ENCODE measurements around the gene MLPH.
A peak's percentile ranks its signal among the peaks of the same experiment; 100 is the strongest.
"Not testable (repeated sequence)": the region's sequence is repeated elsewhere in the genome, so short reads cannot be mapped to it uniquely, and the experiment has no call there.

The MLPH gene

GRCh38 chr2:237456200-237456843 is 30.7 kb upstream of the MLPH start:
- DNase-seq (ENCODE audit: extremely low read depth in 1 of 2, low read depth in 1 of 2) = no peak

- no peak for DNase-seq (ENCODE audit: extremely low read depth in 1 of 2, low read depth in 1 of 2)
Measured at GRCh38 chr2:237457388-237457941, 29.6 kb upstream of the MLPH start.

DNA sequence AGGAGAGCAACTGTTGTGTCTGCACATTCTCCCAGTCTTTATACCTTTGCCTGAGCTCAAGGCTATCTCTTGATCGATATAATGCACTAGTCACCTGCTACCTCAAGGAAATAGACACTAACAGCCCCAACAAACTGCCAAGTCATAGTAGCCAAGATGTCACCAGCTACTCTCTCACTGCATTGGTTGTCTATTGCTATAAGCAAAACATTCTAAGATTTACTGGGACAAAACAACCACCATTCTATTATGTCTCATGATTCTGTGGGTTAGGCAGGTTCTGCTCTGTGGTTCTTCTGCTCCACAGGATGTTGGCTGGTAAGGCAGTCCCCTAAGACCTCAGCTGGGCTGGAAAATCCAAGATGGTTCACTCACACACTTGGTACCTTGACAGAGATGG is 28.5 kb upstream of the MLPH start:
- DNase-seq (ENCODE audit: extremely low read depth in 1 of 2, low read depth in 1 of 2) = no peak

- DNase-seq (ENCODE audit: extremely low read depth in 1 of 2, low read depth in 1 of 2) = no peak
Measured at GRCh38 chr2:237459226-237459625, 27.8 kb upstream of the MLPH start.

GRCh38 chr2:237459741-237460174 is 27.3 kb upstream of the MLPH start:
- no peak for DNase-seq (ENCODE audit: extremely low read depth in 1 of 2, low read depth in 1 of 2)

GRCh38 chr2:237464757-237465391 is 22.2 kb upstream of the MLPH start:
- DNase-seq (ENCODE audit: extremely low read depth in 1 of 2, low read depth in 1 of 2) = no peak

- DNase-seq (ENCODE audit: extremely low read depth in 1 of 2, low read depth in 1 of 2) = no peak
Measured at GRCh38 chr2:237465515-237466148, 21.4 kb upstream of the MLPH start.

DNA sequence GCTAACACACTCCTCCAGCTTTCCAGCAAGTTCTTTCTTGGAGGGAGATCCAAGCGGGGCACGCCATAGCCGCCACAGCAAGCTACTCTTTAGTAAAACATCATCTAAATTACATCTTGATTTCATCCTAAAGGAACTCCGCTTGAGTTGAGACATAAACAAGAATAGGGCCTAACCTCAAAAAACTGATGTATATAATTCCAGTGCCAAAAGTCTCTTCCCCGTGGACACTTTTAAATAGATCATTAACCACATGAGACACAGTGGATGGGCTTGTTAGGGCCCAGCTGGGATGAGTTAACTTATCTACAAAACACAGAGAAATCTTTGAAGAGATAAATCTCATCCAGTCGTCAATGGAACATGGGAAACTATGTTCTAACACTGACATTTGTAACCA is 20.8 kb upstream of the MLPH start:
- DNase-seq (ENCODE audit: extremely low read depth in 1 of 2, low read depth in 1 of 2) = no peak

- DNase-seq (ENCODE audit: extremely low read depth in 1 of 2, low read depth in 1 of 2) = no peak
Measured at GRCh38 chr2:237467447-237468179, 19.4 kb upstream of the MLPH start.

GRCh38 chr2:237469410-237469809 is 17.6 kb upstream of the MLPH start:
- DNase-seq (ENCODE audit: extremely low read depth in 1 of 2, low read depth in 1 of 2) = not testable (repeated sequence)

- DNase-seq (ENCODE audit: extremely low read depth in 1 of 2, low read depth in 1 of 2) = no peak
Measured at GRCh38 chr2:237469849-237470248, 17.2 kb upstream of the MLPH start.

DNA sequence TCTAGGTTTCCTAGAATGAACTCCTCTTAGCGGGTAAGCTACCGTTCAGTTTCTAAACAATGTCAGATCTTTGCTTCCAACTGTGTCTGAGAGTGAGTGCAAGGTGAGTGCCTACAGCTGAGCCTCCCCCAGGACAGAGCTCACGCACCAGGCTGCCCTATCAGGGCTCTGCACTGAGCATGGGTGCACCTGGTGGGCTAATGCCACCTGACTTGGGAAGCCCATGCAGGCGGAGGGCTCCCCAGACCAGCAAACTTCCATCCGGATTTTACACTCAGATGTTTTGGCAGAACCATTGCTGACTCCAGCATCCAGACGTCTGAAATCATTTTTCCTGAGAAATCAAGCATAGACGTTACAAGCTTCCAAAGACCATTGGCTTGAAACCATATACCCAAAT is 16.1 kb upstream of the MLPH start:
- DNase-seq (ENCODE audit: extremely low read depth in 1 of 2, low read depth in 1 of 2) = no peak

GRCh38 chr2:237471438-237472186 is 15.4 kb upstream of the MLPH start:
- DNase-seq (ENCODE audit: extremely low read depth in 1 of 2, low read depth in 1 of 2) = peak in 1 of 2 donors; percentile 8

GRCh38 chr2:237472187-237472712 is 14.8 kb upstream of the MLPH start:
- DNase-seq (ENCODE audit: extremely low read depth in 1 of 2, low read depth in 1 of 2) = no peak

DNA sequence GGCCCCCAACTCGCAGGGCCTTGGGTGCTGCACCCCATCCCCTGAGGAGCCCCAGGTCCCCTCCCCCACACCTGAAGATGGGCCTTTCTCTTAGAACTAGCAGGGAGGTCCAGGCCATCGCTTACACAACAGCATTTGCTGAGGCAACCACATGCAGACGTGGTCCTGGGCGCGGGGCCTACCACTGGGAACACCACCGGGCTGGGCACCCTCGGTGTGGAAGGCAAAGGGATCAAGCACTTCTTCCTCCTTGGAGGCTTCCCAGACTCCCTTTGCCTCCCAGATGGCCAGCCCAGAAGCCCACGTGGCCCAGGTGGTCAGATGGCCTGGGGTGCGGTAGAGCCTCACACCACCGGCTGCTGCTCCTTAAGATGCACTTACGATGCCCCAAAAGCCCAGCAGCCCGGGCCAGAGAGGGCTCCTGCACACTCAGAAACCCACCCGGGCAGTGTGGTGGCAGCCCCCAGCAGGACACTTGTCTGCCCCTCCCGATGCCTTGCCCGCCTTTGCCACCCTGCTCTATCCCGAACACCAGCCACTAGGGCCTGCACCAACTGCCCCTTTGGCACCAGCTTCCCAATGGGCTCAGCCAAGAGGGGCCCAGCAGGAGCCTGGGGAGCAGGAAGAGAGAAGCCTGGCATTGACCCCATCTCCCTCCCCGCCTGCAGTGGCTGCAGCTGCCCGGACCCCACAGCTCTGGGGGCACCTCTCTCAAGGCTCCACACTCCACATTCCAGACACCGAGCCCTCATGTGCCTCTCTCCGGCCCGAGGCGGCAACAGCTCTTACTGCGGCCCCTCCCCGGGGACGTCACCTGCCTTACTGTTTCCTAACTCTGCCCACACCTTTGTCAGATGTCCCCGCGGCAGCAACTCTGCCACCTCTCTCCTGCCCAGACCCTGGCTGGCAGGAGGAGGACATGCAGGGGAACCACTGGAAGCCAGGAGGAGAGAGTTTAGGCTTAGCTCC is 13.9 kb upstream of the MLPH start:
- no peak for DNase-seq (ENCODE audit: extremely low read depth in 1 of 2, low read depth in 1 of 2)

GRCh38 chr2:237473878-237474441 is 13.1 kb upstream of the MLPH start:
- DNase-seq (ENCODE audit: extremely low read depth in 1 of 2, low read depth in 1 of 2) = no peak

DNA sequence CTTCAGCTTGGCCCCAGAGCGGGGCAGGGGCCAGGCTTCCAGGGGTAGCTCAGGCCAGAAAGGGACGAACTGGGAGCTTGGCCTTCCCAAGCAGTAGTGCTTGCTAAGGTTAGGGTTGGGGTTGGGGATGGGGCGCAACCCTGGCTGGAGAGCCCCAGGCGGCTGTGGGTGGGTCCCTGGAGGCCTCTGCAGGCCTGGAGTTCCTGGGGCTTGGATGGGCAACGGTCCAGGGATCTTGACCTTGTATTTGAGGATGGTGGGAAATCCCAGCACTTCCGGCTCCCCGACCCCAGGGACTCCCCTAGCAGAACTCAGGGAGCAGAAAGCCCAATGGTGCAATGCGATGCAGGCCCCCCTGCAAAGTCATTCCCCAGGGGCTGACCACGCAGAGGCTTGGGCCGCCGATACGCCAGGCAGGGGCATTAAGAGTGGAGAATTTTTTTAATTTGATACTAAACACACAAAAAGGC is 12.6 kb upstream of the MLPH start:
- no peak for DNase-seq (ENCODE audit: extremely low read depth in 1 of 2, low read depth in 1 of 2)

GRCh38 chr2:237474931-237475703 is 11.9 kb upstream of the MLPH start:
- DNase-seq (ENCODE audit: extremely low read depth in 1 of 2, low read depth in 1 of 2) = peak; percentile 38 to 72
